Smooth muscle cell (in vitro differentiated cells): ENCODE measurements around the gene ADAMTS15. TPM values are rescaled to one million over a fixed set of nuclear protein-coding genes. Genes with fewer than 3 reads are reported as not detected.

Experiments used
- DNase-seq: peaks from one replicate; lab custom pipeline; 2025; ENCODE audit not compliant: unreplicated experiment; lab: John Stamatoyannopoulos, UW
- H2AFZ ChIP-seq: fragments of 200-600 bp; sonication (generic); 2 replicates; pipeline ENCODE4 v1.6.0; 2016; ENCODE audit warnings: antibody characterized with exemption, low read depth, mild to moderate bottlenecking
- H3F3A ChIP-seq: fragments of 200-600 bp; sonication (generic); 2 replicates; pipeline ENCODE4 v1.6.0; 2017; ENCODE audit warnings: antibody characterized with exemption, low read depth
- H3K27ac ChIP-seq: fragments of 200-600 bp; sonication (generic); 2 replicates; pipeline ENCODE4 v1.5.1; 2016; ENCODE audit warnings: low read depth, mild to moderate bottlenecking
- H3K27me3 ChIP-seq: fragments of 200-600 bp; sonication (generic); 2 replicates; pipeline ENCODE4 v1.6.1; 2016; ENCODE audit warnings: low read depth, mild to moderate bottlenecking
- H3K36me3 ChIP-seq: fragments of 200-600 bp; sonication (generic); 2 replicates; pipeline ENCODE4 v1.5.1; 2016; ENCODE audit warnings: low read depth
- H3K4me1 ChIP-seq: fragments of 200-600 bp; sonication (generic); 2 replicates; pipeline ENCODE4 v1.5.1; 2016; ENCODE audit warnings: low read depth
- H3K4me2 ChIP-seq: fragments of 200-600 bp; sonication (generic); 2 replicates; pipeline ENCODE4 v1.6.0; 2016; ENCODE audit warnings: mild to moderate bottlenecking
- H3K4me3 ChIP-seq: fragments of 200-600 bp; sonication (generic); 2 replicates; pipeline ENCODE4 v1.5.1; 2016; ENCODE audit warnings: mild to moderate bottlenecking
- H3K79me2 ChIP-seq: fragments of 200-600 bp; sonication (generic); 2 replicates; pipeline ENCODE4 v1.6.0; 2016; ENCODE audit warnings: low read depth, mild to moderate bottlenecking
- H3K9ac ChIP-seq: fragments of 200-600 bp; sonication (generic); 2 replicates; pipeline ENCODE4 v1.6.0; 2016; ENCODE audit warnings: low read depth
- H3K9me3 ChIP-seq: fragments of 200-600 bp; sonication (generic); replicated peaks from 2 replicates; pipeline ENCODE4 v1.5.1; 2016; ENCODE audit warnings: low read depth
- H4K20me1 ChIP-seq: fragments of 200-600 bp; sonication (generic); 2 replicates; pipeline ENCODE4 v1.6.0; 2016; ENCODE audit warnings: low read depth
- WGBS: methylation state at CpG from one replicate; pipeline ENCODE4 v1.1.7; 2016; ENCODE audit warnings: low lambda C conversion rate; 5-methylcytosine and 5-hydroxymethylcytosine counted together
- polyA plus RNA-seq: library from polyadenylated mRNA; unstranded; fragments of >200 nt; fragmentation: Nextera tagmentation; extraction: Ambion mirVana; gene quantifications from 2 replicates; pipeline ENCODE4 v1.2.1, GENCODE V29; 2016
- total RNA-seq: library from RNA; depleted of rRNA; stranded (reverse); fragments of >200 nt; gene quantifications from 2 replicates; pipeline ENCODE4 v1.2.3, GENCODE V29; 2014
- TF ChIP-seq, protein P1 (sequence below): fragments of 200-600 bp; sonication (generic); IDR thresholded peaks from 2 replicates; pipeline ENCODE4 v1.5.1; 2017; ENCODE audit warnings: borderline replicate concordance, mild to moderate bottlenecking, antibody characterized with exemption; ENCODE audit not compliant: insufficient read depth, poor library complexity, severe bottlenecking

The ADAMTS15 gene
- total and polyA plus RNA-seq, 2 experiments from 2014 or later, result 1.4 to 3.4 TPM

GRCh38 chr11:130480711-130481140 is 32.3 kb downstream of the ADAMTS15 start:
- no peak for DNase-seq

DNA sequence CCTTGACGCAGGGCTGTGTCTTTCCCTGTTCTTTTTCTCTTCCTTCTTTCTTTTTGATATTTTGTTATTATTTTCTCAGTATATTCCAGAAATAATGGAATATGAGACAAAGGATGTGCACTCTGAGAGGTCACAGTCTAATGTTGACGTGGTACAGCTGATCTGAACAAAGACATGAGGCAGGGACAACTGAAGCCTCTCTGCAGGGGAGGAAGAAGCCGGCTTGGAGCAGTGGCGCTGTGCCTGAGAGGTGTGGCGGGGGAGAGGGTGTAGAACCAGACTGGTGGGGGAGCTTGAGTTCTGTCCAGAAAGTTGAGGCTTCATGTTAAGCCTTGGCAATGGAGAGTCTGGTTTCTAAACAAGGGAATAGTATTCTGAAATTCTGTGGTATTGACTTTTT is 34.7 kb downstream of the ADAMTS15 start:
- Histone ChIP-seq H3K27me3 (no peaks in the 10 kb centered on the region), H3K36me3 (no peaks in the 10 kb centered on the region), H2AFZ (no peak overlapping the region), H3F3A (peaks cover 6% of the 10 kb centered on the region), H3K4me2 (no peak overlapping the region), H4K20me1 (no peaks in the 10 kb centered on the region), H3K9ac (no peak overlapping the region), H3K9me3 (no peaks in the 10 kb centered on the region), H3K4me3 (no peak overlapping the region), H3K79me2 (no peaks in the 10 kb centered on the region), H3K27ac (no peak overlapping the region), H3K4me1 (peaks cover 12% of the 10 kb centered on the region)
- TF ChIP-seq, protein P1, sequence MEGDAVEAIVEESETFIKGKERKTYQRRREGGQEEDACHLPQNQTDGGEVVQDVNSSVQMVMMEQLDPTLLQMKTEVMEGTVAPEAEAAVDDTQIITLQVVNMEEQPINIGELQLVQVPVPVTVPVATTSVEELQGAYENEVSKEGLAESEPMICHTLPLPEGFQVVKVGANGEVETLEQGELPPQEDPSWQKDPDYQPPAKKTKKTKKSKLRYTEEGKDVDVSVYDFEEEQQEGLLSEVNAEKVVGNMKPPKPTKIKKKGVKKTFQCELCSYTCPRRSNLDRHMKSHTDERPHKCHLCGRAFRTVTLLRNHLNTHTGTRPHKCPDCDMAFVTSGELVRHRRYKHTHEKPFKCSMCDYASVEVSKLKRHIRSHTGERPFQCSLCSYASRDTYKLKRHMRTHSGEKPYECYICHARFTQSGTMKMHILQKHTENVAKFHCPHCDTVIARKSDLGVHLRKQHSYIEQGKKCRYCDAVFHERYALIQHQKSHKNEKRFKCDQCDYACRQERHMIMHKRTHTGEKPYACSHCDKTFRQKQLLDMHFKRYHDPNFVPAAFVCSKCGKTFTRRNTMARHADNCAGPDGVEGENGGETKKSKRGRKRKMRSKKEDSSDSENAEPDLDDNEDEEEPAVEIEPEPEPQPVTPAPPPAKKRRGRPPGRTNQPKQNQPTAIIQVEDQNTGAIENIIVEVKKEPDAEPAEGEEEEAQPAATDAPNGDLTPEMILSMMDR, result no peak
- WGBS, result 91% methylated on average over 5 of the region's 5 CpGs
- no peak for DNase-seq

More at GRCh38 chr11:130480711-130481140, 32.3 kb downstream of the ADAMTS15 start:
- Histone ChIP-seq H3K4me1 (peaks cover 18% of the 10 kb centered on the region), H3K36me3 (no peaks in the 10 kb centered on the region), H3K4me2 (peak overlapping the region; percentile 74), H3K27me3 (no peaks in the 10 kb centered on the region), H3K79me2 (no peaks in the 10 kb centered on the region), H2AFZ (no peak overlapping the region), H3K27ac (peak overlapping the region; percentile 92), H4K20me1 (no peaks in the 10 kb centered on the region), H3F3A (peaks cover 16% of the 10 kb centered on the region), H3K9ac (no peak overlapping the region), H3K4me3 (no peak overlapping the region), H3K9me3 (no peaks in the 10 kb centered on the region)
- WGBS, result 41% methylated on average over 5 of the region's 5 CpGs
- TF ChIP-seq, protein P1, result no peak

- no peaks in the 10 kb centered on the region for H3K4me1 ChIP-seq
- no peak for DNase-seq
- no peak overlapping the region for H2AFZ ChIP-seq
- no peaks in the 10 kb centered on the region for H3K9me3 ChIP-seq
- 94% methylated on average over 14 of the region's 14 CpGs for WGBS
- no peak overlapping the region for H3K9ac ChIP-seq
- H3K36me3 ChIP-seq, result no peaks in the 10 kb centered on the region
- H3K27ac ChIP-seq, result no peak overlapping the region
- no peaks in the 10 kb centered on the region for H3F3A ChIP-seq
- TF ChIP-seq, protein P1, result no peak
- no peak overlapping the region for H3K4me3 ChIP-seq
- H3K79me2 ChIP-seq, result no peaks in the 10 kb centered on the region
- no peaks in the 10 kb centered on the region for H3K27me3 ChIP-seq
- no peaks in the 10 kb centered on the region for H4K20me1 ChIP-seq
- H3K4me2 ChIP-seq, result no peak overlapping the region
Measured at GRCh38 chr11:130485983-130486382, 37.5 kb downstream of the ADAMTS15 start.

DNA sequence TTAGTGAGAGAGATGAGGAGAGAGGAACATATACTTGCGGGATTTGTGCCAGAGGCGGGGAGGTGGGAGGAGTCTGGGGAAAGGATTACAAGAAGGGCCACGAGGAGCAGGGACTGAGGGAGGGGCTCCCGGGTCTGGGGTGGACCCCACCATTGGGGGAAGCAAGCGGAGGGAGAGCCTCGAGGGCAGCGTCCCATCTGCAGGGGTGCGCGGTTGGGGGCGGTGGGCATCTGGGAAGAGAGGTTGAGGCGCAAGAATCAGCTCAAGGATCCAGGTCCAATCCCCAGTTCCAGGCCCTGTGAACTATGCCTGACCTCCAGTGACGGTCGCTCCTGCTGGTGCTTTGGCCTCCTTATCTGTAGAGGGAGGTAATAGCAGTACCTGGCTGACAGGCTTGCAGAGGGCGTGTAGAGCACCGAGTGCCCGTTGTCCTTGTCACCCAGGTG is 38.0 kb downstream of the ADAMTS15 start:
- Histone ChIP-seq H2AFZ (no peak overlapping the region), H3F3A (no peaks in the 10 kb centered on the region), H3K27ac (no peak overlapping the region), H3K27me3 (no peaks in the 10 kb centered on the region), H4K20me1 (no peaks in the 10 kb centered on the region), H3K79me2 (no peaks in the 10 kb centered on the region), H3K9me3 (no peaks in the 10 kb centered on the region), H3K4me3 (no peak overlapping the region), H3K4me2 (no peak overlapping the region), H3K36me3 (no peaks in the 10 kb centered on the region), H3K4me1 (no peaks in the 10 kb centered on the region), H3K9ac (no peak overlapping the region)
- 84% methylated on average over 9 of the region's 16 CpGs for WGBS
- TF ChIP-seq, protein P1, result no peak
- DNase-seq, result no peak
